HG03457 (cell line): ENCODE results near the gene CKM.

Experiments used
- ATAC-seq: cut with Tn5 transposase; IDR thresholded peaks from one replicate; pipeline ENCODE4 v1.9.1; 2021; ENCODE audit warnings: moderate number of reproducible peaks; ENCODE audit not compliant: unreplicated experiment

The CKM gene

GRCh38 chr19:45322744-45323281, at the start of gene CKM:
Gene CKM (minus strand): TSS chr19:45322875. CDS start chr19:45319713, 3,162 bp downstream.
- no peak for ATAC-seq

- peak; percentile 84 for ATAC-seq
Observed at GRCh38 chr19:45370410-45371204, 47.9 kb upstream of the CKM start, which contains the start of gene ERCC2. Gene ERCC2 (minus strand): TSS chr19:45370573. CDS start chr19:45370540, 33 bp downstream.

GRCh38 chr19:45368737-45369340, 46.2 kb upstream of the CKM start:
- no peak for ATAC-seq

GRCh38 chr19:45368127-45368526, 45.5 kb upstream of the CKM start:
- ATAC-seq = no peak

- ATAC-seq = no peak
Observed at GRCh38 chr19:45364696-45365095, 42.0 kb upstream of the CKM start.

- ATAC-seq = no peak
Observed at GRCh38 chr19:45363861-45364459, 41.3 kb upstream of the CKM start.

- ATAC-seq = no peak
Observed at GRCh38 chr19:45362291-45362690, 39.6 kb upstream of the CKM start.

- ATAC-seq = no peak
Observed at GRCh38 chr19:45361608-45362007, 38.9 kb upstream of the CKM start.

- ATAC-seq = no peak
Observed at GRCh38 chr19:45358213-45358792, 35.6 kb upstream of the CKM start.

- ATAC-seq = no peak
Observed at GRCh38 chr19:45357445-45357783, 34.7 kb upstream of the CKM start.

GRCh38 chr19:45356760-45357444, 34.2 kb upstream of the CKM start:
- no peak for ATAC-seq

GRCh38 chr19:45355910-45356309, 33.2 kb upstream of the CKM start:
- ATAC-seq = no peak

- no peak for ATAC-seq
Observed at GRCh38 chr19:45355402-45355801, 32.7 kb upstream of the CKM start.

- ATAC-seq = no peak
Observed at GRCh38 chr19:45354241-45354842, 31.7 kb upstream of the CKM start.

GRCh38 chr19:45352914-45353796, 30.5 kb upstream of the CKM start:
- no peak for ATAC-seq

- no peak for ATAC-seq
Observed at GRCh38 chr19:45352471-45352870, 29.8 kb upstream of the CKM start.

GRCh38 chr19:45352062-45352461, 29.4 kb upstream of the CKM start:
- no peak for ATAC-seq

- ATAC-seq = no peak
Observed at GRCh38 chr19:45351401-45351952, 28.8 kb upstream of the CKM start.

- no peak for ATAC-seq
Observed at GRCh38 chr19:45350477-45351058, 27.9 kb upstream of the CKM start.
